SU-DHL-6 (cell line): ENCODE results near the gene TMOD1.

Experiments used
- CTCF ChIP-seq: fragments of 200-600 bp; sonication (generic); IDR thresholded peaks from one replicate; pipeline ENCODE4 v1.5.1; 2017; ENCODE audit warnings: antibody characterized with exemption, mild to moderate bottlenecking, low read length, moderate library complexity; ENCODE audit not compliant: insufficient read depth, poor library complexity, severe bottlenecking
- EZH2phosphoT487 ChIP-seq: fragments of 200-600 bp; sonication (generic), shearing (Covaris generic); conservative IDR thresholded peaks from 2 replicates; pipeline ENCODE4 v1.6.1; 2018; ENCODE audit warnings: mild to moderate bottlenecking, antibody characterized with exemption, low read length, moderate library complexity, mixed read lengths

GRCh38 chr9:97518909-97519307 is 17.4 kb downstream of the TMOD1 start:
- no peak for TF ChIP-seq CTCF
- no peak for TF ChIP-seq EZH2phosphoT487
